Testis (tissue), 3 donors: Measurements from ENCODE around the gene RPS6KA5. TPM values are rescaled to one million over a fixed set of nuclear protein-coding genes. Genes with fewer than 3 reads are reported as not detected.

Source experiments
- DNase-seq: peaks from one replicate; pipeline ENCODE4 v3.0.0-alpha.2; 2019
- H3K27ac ChIP-seq, 2 donors: fragments of 200-600 bp; sonication (generic); one replicate each; pipeline ENCODE4 v1.5.1; 2019
- H3K27me3 ChIP-seq: fragments of 200-600 bp; sonication (generic); one replicate; pipeline ENCODE4 v1.5.1; 2019
- H3K36me3 ChIP-seq: fragments of 200-600 bp; sonication (generic); one replicate; pipeline ENCODE4 v1.5.1; 2017; ENCODE audit warnings: low read depth; ENCODE audit errors: missing control alignments
- H3K4me1 ChIP-seq: fragments of 200-600 bp; sonication (generic); one replicate; pipeline ENCODE4 v1.5.1; 2019
- H3K4me3 ChIP-seq, 2 donors: fragments of 200-600 bp; sonication (generic); one replicate each; pipeline ENCODE4 v1.5.1; 2017 to 2019
- H3K9me3 ChIP-seq: fragments of 200-600 bp; sonication (generic); one replicate; pipeline ENCODE4 v1.5.1; 2017
- POLR2A ChIP-seq: fragments of 450-650 bp; IDR thresholded peaks from one replicate; pipeline ENCODE4 v1.6.1; 2017; ENCODE audit warnings: antibody characterized with exemption, mild to moderate bottlenecking, moderate library complexity
- WGBS, 2 donors: methylation state at CpG; one replicate each; pipeline ENCODE4 v1.1.5; 2018; 5-methylcytosine and 5-hydroxymethylcytosine counted together
- intact Hi-C: fragments of 100-400 bp; cut with DNase I; formaldehyde crosslinking; loops from one replicate; pipeline ENCODE4 v1.15.1; 2023; ENCODE audit warnings: low total_unique reads
- polyA plus RNA-seq: library from polyadenylated mRNA; stranded (reverse); fragments of 350-450 nt; fragmentation: Illumina TruSeq; extraction: RNeasy Lipid Tissue Mini Kit (QIAGEN cat#74804); gene quantifications from one replicate; pipeline ENCODE4 v1.2.3, GENCODE V29; 2014; ENCODE audit warnings: low read depth, low replicate concordance; ENCODE audit not compliant: insufficient read depth
- total RNA-seq, 2 donors: library from RNA; depleted of rRNA; stranded (reverse); fragments of >200 nt; gene quantifications; one replicate each; pipeline ENCODE4 v1.2.3, GENCODE V29; 2016
- TF ChIP-seq, protein P1 (sequence below), 3 experiments: fragments of 450-650 bp in 2 of 3; fragments of 200-600 bp in 1 of 3; sonication (generic) in 1 of 3; IDR thresholded peaks; one replicate each; pipeline ENCODE4 v1.5.1; 2016 to 2019; ENCODE audit warnings: antibody characterized with exemption in 3 of 3, mild to moderate bottlenecking in 2 of 3, moderate library complexity in 1 of 3

The RPS6KA5 gene
- total and polyA plus RNA-seq, 3 donors from 2014 or later: 6.4 to 11.0 (median 9.4) TPM

DNA sequence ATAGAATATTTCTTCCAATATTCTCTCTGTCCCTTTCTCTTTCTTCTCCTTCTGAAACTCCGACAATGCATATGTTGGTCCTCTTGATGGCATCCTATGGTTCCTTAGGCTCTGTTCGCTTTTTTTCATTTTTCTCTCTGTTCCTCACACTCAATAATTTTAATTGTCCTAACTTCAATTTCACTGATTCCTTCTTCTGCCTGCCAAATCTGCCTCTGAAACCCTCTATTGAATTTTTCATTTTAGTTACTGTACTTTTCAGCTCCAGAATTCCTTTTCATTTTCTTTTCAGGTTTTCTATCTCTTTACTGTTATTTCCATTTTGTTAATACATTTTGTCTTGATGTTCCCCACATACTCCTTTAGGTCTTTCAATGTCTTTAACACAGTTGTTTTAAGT, 177.2 kb downstream of the RPS6KA5 start:
- DNase-seq: no peak
- WGBS, 2 donors: 96% methylated on average over 2 of the region's 2 CpGs
- H3K9me3 ChIP-seq: no peaks in the 10 kb centered on the region
- H3K36me3 ChIP-seq: no peaks in the 10 kb centered on the region
- no peaks in the 10 kb centered on the region for H3K27me3 ChIP-seq
- no peak overlapping the region for H3K27ac ChIP-seq
- H3K4me3 ChIP-seq: no peak overlapping the region
- H3K4me1 ChIP-seq: no peaks in the 10 kb centered on the region
- TF ChIP-seq POLR2A: no peak
- intact Hi-C loops: no loop called here

DNA sequence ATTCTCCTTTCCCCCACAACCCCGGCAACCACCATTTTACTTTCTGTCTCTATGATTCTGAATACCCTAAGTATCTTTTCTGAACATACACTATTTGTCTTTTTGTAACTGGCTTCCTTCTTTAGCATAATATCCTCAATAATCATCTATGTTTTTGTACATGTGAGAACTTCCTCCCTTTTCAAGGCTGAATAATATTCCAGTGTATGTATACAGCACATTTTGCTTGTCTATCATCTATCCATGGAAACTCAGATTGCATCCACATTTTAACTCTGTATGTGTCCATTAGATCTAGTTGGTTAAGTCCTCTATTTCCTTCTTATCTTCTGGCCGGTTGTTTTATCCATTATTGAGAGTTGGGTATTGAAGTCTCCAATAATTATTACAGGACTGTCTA, 180.2 kb downstream of the RPS6KA5 start:
- H3K36me3 ChIP-seq: no peaks in the 10 kb centered on the region
- 93 to 96% methylated on average over 2 of the region's 2 CpGs for WGBS, 2 donors
- TF ChIP-seq, protein P1, sequence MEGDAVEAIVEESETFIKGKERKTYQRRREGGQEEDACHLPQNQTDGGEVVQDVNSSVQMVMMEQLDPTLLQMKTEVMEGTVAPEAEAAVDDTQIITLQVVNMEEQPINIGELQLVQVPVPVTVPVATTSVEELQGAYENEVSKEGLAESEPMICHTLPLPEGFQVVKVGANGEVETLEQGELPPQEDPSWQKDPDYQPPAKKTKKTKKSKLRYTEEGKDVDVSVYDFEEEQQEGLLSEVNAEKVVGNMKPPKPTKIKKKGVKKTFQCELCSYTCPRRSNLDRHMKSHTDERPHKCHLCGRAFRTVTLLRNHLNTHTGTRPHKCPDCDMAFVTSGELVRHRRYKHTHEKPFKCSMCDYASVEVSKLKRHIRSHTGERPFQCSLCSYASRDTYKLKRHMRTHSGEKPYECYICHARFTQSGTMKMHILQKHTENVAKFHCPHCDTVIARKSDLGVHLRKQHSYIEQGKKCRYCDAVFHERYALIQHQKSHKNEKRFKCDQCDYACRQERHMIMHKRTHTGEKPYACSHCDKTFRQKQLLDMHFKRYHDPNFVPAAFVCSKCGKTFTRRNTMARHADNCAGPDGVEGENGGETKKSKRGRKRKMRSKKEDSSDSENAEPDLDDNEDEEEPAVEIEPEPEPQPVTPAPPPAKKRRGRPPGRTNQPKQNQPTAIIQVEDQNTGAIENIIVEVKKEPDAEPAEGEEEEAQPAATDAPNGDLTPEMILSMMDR (IDR thresholded peaks at IDR 0.05): no peak
- no peak for TF ChIP-seq POLR2A
- H3K27ac ChIP-seq: no peak overlapping the region
- no peak overlapping the region for H3K4me3 ChIP-seq
- no peaks in the 10 kb centered on the region for H3K4me1 ChIP-seq
- no peaks in the 10 kb centered on the region for H3K9me3 ChIP-seq
- no peaks in the 10 kb centered on the region for H3K27me3 ChIP-seq
- intact Hi-C loops: no loop called here
- no peak for DNase-seq

DNA sequence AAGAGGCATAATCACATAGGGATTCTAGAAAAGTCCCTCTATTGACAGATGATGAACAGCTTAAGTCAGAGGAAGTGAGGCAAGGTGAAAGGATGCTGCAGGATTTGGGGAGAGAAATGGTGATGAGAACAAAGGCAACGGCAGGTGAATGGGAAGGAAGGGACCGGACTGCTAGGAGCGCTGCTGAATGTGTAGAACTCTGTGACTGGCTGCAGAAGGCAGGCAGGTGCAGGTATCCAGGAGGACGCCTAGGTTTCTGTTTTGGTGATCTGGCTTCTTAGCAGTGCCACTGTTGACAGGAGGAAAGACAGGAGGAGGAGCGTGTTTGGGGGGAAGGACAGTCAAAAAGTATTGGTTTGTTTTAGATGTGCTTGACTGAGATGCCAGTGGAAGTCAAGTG, 185.8 kb downstream of the RPS6KA5 start:
- DNase-seq: no peak
- no peak overlapping the region for H3K27ac ChIP-seq
- H3K4me3 ChIP-seq: no peak overlapping the region
- 86 to 92% methylated on average over 5 of the region's 5 CpGs for WGBS, 2 donors
- H3K9me3 ChIP-seq: no peaks in the 10 kb centered on the region
- no peaks in the 10 kb centered on the region for H3K27me3 ChIP-seq
- H3K4me1 ChIP-seq: no peaks in the 10 kb centered on the region
- TF ChIP-seq POLR2A: no peak
- TF ChIP-seq, protein P1 (IDR thresholded peaks at IDR 0.05): no peak
- intact Hi-C loops: no loop called here
- H3K36me3 ChIP-seq: no peaks in the 10 kb centered on the region

DNA sequence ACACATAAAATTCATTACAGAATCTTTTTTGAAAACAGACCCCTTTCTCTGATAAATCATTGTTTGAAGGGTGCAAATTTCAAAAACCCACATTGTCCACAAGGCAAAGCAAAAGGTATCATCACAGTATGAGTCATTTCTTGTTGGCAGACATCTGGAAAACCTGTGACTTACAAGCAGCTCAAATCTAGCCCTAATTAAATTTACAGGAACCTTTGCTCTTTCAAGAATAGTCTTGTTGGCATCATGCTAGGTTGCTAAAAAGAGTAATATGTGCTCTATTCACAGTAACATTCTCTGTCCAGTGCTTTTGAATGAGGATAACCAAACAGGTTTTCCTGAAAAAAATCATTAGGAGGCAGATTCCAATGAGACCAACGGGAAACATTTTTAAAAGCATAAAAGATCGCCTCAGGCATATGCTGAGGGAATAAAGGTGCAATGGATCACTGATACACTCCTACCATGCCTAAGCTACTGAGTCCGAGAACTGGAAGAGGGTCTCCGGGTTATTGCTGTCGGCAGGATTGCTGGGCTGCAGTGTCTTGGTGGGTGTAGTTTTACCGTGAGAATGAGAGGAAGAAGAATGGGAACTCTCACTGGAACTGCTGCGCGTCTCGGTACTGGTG, 188.7 kb downstream of the RPS6KA5 start:
- H3K4me1 ChIP-seq: no peaks in the 10 kb centered on the region
- H3K27me3 ChIP-seq: no peaks in the 10 kb centered on the region
- no peaks in the 10 kb centered on the region for H3K9me3 ChIP-seq
- H3K27ac ChIP-seq: no peak overlapping the region
- intact Hi-C loops: no loop called here
- TF ChIP-seq, protein P1 (IDR thresholded peaks at IDR 0.05): no peak
- TF ChIP-seq POLR2A: no peak
- no peaks in the 10 kb centered on the region for H3K36me3 ChIP-seq
- no peak for DNase-seq
- H3K4me3 ChIP-seq: no peak overlapping the region
- 89 to 90% methylated on average over 9 of the region's 9 CpGs for WGBS, 2 donors

DNA sequence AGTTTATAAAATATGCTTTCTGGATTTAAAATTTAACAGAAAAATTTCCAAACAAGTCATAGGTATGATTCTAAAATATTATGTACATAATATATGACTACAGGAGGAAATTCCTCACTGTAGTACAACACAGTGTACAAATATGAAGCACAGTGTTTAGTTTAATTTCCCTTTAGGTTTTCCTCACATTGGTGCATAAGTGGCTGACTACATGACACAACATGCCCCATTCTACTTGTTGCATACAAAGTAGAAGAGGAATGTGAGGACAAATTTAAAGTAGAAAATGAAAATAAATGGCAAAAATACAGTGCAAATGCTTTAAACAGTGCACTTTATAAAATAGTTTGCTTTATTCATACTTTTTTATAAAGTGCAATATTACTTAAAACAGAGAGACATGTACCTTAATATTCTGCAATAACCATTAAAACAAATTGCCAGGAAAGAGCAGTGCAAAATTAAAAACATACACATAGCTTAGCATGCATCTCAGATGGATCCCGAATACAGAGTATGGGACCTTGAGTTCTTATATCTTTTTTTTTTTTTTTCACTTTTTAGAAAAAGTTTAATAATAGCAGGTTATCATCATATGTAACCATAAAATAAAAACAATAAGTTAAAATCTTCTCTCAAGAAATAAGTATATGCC, 189.4 kb downstream of the RPS6KA5 start:
- intact Hi-C loops: no loop called here
- H3K9me3 ChIP-seq: no peaks in the 10 kb centered on the region
- no peak overlapping the region for H3K4me3 ChIP-seq
- H3K4me1 ChIP-seq: no peaks in the 10 kb centered on the region
- H3K36me3 ChIP-seq: no peaks in the 10 kb centered on the region
- 83 to 91% methylated on average over 1 of the region's 1 CpG for WGBS, 2 donors
- no peaks in the 10 kb centered on the region for H3K27me3 ChIP-seq
- DNase-seq: no peak
- TF ChIP-seq, protein P1 (IDR thresholded peaks at IDR 0.05): no peak
- TF ChIP-seq POLR2A: no peak
- H3K27ac ChIP-seq: no peak overlapping the region
